HepG2 (cell line): ENCODE data around the gene RIPOR1. TPM values are rescaled to one million over a fixed set of nuclear protein-coding genes. Genes with fewer than 3 reads are reported as not detected.

Experiments
- CENPX ChIP-seq: sonication (generic); formaldehyde crosslinking; IDR thresholded peaks from 2 replicates; pipeline ENCODE4 v1.9.0; 2021; ENCODE audit warnings: mild to moderate bottlenecking, missing genetic modification reagents, moderate library complexity
- MLX ChIP-seq: IDR thresholded peaks from 2 replicates; pipeline ENCODE4 v1.6.1; 2016
- SOX13 ChIP-seq, 3 experiments: fragments of 450-650 bp in 1 of 3; sonication (generic) in 1 of 3; formaldehyde crosslinking in 1 of 3; IDR thresholded peaks in 2 of 3; conservative IDR thresholded peaks in 1 of 3; 2 replicates each; pipeline versions ENCODE4 v1.5.0 to v1.6.1; 2016 to 2020; ENCODE audit warnings: antibody characterized with exemption in 1 of 3, mild to moderate bottlenecking in 1 of 3, missing compliant biosample characterization in 1 of 3, missing genetic modification reagents in 1 of 3, moderate library complexity in 1 of 3
- TERF1 ChIP-seq: sonication (generic); formaldehyde crosslinking; IDR thresholded peaks from 2 replicates; pipeline ENCODE4 v1.8.0; 2022; ENCODE audit warnings: mild to moderate bottlenecking, missing genetic modification reagents, moderate library complexity
- USF2 ChIP-seq, 2 experiments: sonication (generic) in 1 of 2; formaldehyde crosslinking in 1 of 2; IDR thresholded peaks; 2 replicates each; pipeline versions ENCODE4 v1.5.1 to v1.6.1; 2011 to 2020; ENCODE audit warnings: borderline replicate concordance in 1 of 2, low read depth in 1 of 2, low read length in 1 of 2, mild to moderate bottlenecking in 1 of 2, missing genetic modification reagents in 1 of 2, moderate library complexity in 1 of 2
- ZBTB49 ChIP-seq: sonication (generic); formaldehyde crosslinking; IDR thresholded peaks from 2 replicates; pipeline ENCODE4 v1.4.0; 2020; ENCODE audit warnings: missing genetic modification reagents, borderline replicate concordance
- ZFP36 ChIP-seq: fragments of 150-350 bp; IDR thresholded peaks from 2 replicates; pipeline ENCODE4 v1.6.1; 2018; ENCODE audit warnings: borderline replicate concordance, low read length, low read depth; ENCODE audit not compliant: partially characterized antibody
- ZNF512 ChIP-seq: sonication (generic); formaldehyde crosslinking; IDR thresholded peaks from 2 replicates; pipeline ENCODE4 v1.4.0; 2020; ENCODE audit warnings: mild to moderate bottlenecking, missing genetic modification reagents
- ZNF570 ChIP-seq: sonication (generic); formaldehyde crosslinking; IDR thresholded peaks from 2 replicates; pipeline ENCODE4 v1.4.0; 2020; ENCODE audit warnings: mild to moderate bottlenecking, missing genetic modification reagents, borderline replicate concordance
- polyA plus RNA-seq, 8 experiments: library from polyadenylated mRNA; depleted of rRNA in 3 of 8; stranded (reverse) in 7 of 8; unstranded in 1 of 8; fragments of >200 nt; fragmentation: Illumina TruSeq in 4 of 8; extraction: Trizol in 4 of 8; gene quantifications; 2 replicates each; pipeline versions ENCODE4 v1.2.1 to v1.2.3, GENCODE V29; 2011 to 2016; ENCODE audit warnings: low read depth in 4 of 8, missing spikeins in 1 of 8, mixed read lengths in 1 of 8; ENCODE audit not compliant: insufficient read depth in 1 of 8
- total RNA-seq, 5 experiments: library from RNA; depleted of rRNA; stranded (reverse); fragments of >200 nt; fragmentation: Illumina TruSeq; extraction: Trizol; gene quantifications; 2 replicates each; pipeline ENCODE4 v1.2.3, GENCODE V29; 2016; ENCODE audit warnings: low read depth in 1 of 5

The RIPOR1 gene
- total and polyA plus RNA-seq, 2 of the 13 experiments (the other 11 are each of a cell fraction or from before 2014, with no cell fraction given) = 4.6 to 8.1 TPM

- TF ChIP-seq TERF1 (CRISPR knock-in tag) (no peak), ZNF512 (no peak), ZBTB49 (CRISPR knock-in tag) (no peak), ZNF570 (CRISPR knock-in tag) (no peak), SOX13 (IDR thresholded peaks at IDR 0.05) (no peak), SOX13 (CRISPR knock-in tag; conservative IDR thresholded peaks at IDR 0.05 in 1 of 2, IDR thresholded peaks at IDR 0.05 in 1 of 2) (peak in 1 of 2 experiments; percentile 12; a peak in 1 of 4 replicates), MLX (CRISPR knock-in tag) (no peak; the same call in 1 of the 2 replicates), CENPX (CRISPR knock-in tag) (no peak), ZFP36 (no peak), USF2 (IDR thresholded peaks at IDR 0.05; ENCODE audit: low read depth, low read length) (no peak), USF2 (CRISPR knock-in tag; IDR thresholded peaks at IDR 0.05; ENCODE audit: borderline replicate concordance) (no peak)
Measured at GRCh38 chr16:67521095-67521804, 7.4 kb upstream of the RIPOR1 start (continued).
